GM10266 (cell line): ENCODE data around the gene ENOSF1.

Experiments used
- DNase-seq: peaks from one replicate; pipeline ENCODE4 v3.0.0; 2012; ENCODE audit errors: extremely low spot score
- TF ChIP-seq, protein P1 (sequence below): IDR thresholded peaks from 2 replicates; pipeline ENCODE4 v1.5.1; 2012; ENCODE audit warnings: mild to moderate bottlenecking, low read depth; ENCODE audit not compliant: control insufficient read depth, insufficient read depth; ENCODE audit errors: missing control alignments

ENOSF1 gene

DNA sequence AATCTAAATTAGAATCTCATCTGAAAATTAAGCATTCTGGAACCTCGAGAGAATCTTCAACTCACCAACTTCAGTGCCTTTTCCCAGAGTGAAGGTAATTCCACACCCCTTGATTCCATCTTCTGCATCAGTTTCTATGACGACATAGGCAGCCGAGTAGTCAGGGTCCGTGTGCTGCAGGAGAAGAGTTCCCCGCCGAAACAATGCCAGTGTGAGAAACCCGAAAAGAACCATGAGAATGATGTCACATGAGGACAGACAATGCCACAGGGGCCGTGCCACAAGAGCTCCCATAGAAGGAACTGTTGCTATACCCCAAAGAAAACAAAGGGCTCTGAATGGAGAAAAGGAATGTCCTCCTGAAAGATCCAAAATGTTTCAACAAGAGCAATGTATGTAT, 6.0 kb downstream of the ENOSF1 start:
- TF ChIP-seq, protein P1, sequence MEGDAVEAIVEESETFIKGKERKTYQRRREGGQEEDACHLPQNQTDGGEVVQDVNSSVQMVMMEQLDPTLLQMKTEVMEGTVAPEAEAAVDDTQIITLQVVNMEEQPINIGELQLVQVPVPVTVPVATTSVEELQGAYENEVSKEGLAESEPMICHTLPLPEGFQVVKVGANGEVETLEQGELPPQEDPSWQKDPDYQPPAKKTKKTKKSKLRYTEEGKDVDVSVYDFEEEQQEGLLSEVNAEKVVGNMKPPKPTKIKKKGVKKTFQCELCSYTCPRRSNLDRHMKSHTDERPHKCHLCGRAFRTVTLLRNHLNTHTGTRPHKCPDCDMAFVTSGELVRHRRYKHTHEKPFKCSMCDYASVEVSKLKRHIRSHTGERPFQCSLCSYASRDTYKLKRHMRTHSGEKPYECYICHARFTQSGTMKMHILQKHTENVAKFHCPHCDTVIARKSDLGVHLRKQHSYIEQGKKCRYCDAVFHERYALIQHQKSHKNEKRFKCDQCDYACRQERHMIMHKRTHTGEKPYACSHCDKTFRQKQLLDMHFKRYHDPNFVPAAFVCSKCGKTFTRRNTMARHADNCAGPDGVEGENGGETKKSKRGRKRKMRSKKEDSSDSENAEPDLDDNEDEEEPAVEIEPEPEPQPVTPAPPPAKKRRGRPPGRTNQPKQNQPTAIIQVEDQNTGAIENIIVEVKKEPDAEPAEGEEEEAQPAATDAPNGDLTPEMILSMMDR: no peak

DNA sequence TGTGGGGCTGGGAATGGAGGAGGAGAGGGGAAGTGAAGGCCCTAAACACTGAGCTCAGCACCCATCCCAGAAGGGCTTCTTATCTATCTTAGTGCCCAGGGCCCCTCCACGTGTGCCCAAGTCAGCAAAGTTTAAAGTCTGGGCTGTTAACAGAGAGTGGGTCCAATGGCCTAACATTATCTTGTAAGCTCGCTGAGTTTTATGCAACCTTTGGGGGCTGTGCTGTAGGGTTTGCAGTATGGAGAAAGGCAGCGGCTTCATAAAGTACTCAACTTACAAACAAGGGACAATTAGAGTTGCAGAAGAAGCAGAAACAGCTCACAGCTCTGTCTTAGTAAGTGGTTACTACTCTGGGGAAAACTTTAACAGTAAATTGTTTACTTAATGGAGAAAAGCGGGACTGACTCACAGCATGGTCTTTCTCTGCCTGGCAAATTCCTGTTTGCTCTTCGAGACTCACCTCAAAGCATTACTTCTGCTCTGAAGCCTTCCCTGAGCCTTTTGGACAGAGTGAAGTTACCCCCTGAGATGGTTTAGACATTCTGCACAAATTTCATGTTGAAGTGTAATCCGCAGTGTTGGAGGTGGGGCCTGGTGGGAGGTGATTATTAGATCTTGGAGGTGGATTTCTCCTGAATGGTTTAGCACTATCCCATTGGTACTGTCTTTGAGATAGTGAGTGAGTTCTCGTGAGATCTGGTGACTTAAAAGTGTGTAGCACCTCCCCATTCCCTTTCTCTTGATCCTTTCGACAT, 9.0 kb downstream of the ENOSF1 start:
- TF ChIP-seq, protein P1: no peak
- DNase-seq: no peak

More for the DNA sequence above, 6.0 kb downstream of the ENOSF1 start:
- DNase-seq: no peak

DNA sequence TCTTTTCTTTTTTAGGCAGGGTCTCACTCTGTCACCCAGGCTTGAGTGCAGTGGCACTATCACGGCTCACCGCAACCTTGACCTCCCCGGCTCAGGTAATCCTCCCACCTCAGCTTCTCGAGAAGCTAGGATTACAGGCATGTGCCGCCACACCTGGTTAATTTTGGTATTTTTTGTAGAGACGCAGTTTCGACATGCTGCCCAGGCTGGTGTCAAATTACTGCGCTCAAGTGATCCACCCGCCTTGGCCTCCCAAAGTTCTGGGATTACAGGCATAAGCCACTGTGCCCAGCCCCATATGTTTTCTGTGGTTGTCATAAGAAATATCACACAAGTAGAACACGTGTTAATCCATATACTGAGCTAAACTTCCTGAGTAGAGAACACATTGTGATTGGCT, 14.6 kb downstream of the ENOSF1 start:
- DNase-seq: no peak
- TF ChIP-seq, protein P1: no peak

DNA sequence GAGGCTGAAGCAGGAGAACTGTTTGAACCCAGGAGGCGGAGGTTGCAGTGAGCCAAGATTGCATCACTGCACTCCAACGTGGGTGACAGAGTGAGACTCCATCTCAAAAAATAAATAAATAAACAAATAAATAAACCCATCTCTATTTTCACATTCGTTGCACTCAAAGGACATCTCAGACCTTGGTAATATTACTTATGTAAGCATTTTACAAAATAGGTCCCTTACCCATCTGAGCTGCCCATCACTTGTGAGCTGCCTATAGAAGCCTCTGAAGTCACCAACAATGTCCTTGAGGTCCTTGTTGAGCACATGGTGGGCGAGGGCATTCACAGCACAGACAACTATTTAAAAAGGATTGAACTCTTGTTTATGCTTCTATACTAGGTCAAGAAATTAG, 15.4 kb downstream of the ENOSF1 start:
- TF ChIP-seq, protein P1: no peak
- no peak for DNase-seq

DNA sequence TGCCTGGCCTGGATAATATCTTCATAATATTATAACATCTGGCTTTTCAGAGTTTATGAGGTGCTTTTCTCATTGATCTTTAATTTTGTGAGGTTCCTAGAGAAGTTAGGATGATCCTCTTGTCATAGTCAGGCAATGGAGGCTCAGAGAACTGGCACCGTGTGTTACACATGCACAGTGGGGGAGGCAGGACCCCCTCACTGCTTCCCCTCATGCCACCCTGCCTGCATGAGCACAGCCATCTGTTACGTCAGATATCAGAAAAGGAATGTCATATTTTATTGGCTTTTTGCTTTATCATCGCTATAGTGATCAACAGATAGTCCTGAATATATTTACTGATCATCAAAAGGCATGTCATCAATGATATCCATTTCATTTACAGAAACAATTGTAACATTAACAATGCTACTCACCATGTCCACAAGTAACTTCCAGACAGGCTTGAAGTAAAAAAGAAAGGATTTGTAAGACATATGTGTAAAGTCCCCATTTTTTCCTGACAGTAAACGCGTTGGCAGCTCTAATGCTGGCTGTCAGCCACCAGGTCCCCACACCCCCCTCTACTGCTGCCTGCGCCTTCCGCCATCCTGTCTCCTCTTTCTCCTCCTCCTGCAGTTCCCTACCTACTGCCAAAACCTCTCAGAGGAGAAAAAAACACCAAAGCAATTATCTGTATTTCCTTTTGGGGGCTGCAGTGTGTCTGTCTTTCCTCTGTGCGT, 18.8 kb downstream of the ENOSF1 start:
- no peak for DNase-seq
- TF ChIP-seq, protein P1: no peak

DNA sequence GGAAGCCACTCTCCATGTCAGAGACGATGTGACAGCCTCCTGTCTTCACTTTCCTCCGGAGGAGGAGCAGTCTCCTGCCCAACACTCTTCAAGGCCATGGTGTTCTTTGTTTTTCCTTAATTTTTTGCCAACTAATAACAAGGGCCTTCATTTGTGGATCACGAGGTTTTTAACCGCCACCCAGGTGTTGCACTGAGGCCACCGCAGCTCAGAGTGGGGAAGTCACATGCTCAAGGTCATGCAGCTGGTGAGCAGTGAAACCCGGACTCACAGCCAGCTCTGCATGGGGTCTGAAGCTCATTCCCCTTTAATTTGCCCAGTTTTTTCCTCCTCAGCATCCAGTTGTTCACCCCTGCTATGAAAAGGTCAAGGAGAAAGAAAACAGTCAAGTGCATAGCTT, 19.6 kb downstream of the ENOSF1 start:
- DNase-seq: no peak
- TF ChIP-seq, protein P1: no peak

DNA sequence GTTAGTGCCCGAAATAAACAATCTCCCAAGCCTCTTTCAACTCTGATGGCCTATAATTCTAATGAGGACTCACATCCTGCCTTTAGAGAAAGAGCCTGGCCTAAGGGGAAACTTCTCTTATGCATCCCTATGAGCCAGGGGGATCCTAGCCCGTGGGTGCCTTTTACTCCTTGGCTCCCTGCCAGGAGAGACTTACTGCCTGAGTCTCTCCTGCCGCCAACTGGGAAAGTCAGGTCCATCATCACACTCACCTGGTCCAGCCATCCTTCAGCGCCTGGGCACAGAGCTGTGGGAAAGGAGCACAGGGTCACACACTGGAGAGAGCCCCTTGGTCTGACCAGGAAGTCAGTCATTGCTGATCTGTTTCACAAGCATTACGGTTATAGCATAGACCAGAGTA, 24.1 kb downstream of the ENOSF1 start:
- DNase-seq: no peak
- TF ChIP-seq, protein P1: no peak
